Astrocyte (in vitro differentiated cells and primary cell): ENCODE measurements around the gene TRPV5.

ENCODE experiments used
- CTCF ChIP-seq: IDR thresholded peaks from 2 replicates; pipeline ENCODE4 v1.5.1; 2011; ENCODE audit warnings: low read depth, mild to moderate bottlenecking, inconsistent platforms, low read length, moderate library complexity; ENCODE audit not compliant: insufficient read depth
- EZH2 ChIP-seq: IDR thresholded peaks from 2 replicates; pipeline ENCODE4 v1.6.1; 2012; ENCODE audit warnings: mild to moderate bottlenecking, low read length, inconsistent platforms; ENCODE audit not compliant: insufficient read depth

- TF ChIP-seq CTCF (no peak), EZH2 (no peak)
Observed at GRCh38 chr7:142865766-142866165, 67.8 kb downstream of the TRPV5 start.
